ENCODE measurements around the gene FAM167B.

DNA sequence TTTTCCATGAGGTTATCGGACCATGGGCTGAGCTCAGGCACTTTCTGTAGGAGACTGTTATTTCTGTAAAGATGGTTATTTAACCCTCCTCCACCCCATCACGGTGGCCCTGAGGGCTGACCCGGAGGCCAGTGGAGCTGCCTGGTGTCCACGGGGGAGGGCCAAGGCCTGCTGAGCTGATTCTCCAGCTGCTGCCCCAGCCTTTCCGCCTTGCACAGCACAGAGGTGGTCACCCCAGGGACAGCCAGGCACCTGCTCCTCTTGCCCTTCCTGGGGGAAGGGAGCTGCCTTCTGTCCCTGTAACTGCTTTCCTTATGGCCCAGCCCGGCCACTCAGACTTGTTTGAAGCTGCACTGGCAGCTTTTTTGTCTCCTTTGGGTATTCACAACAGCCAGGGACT, 49.2 kb upstream of the FAM167B start:
- TF ChIP-seq TAF1 (IDR thresholded peaks at IDR 0.05; ENCODE audit: borderline replicate concordance, insufficient read depth, low read length) (no peak), POLR2AphosphoS5 (IDR thresholded peaks at IDR 0.05; ENCODE audit: low read depth, low read length) (no peak), SIN3A (IDR thresholded peaks at IDR 0.05; ENCODE audit: borderline replicate concordance, insufficient read depth, low read length) (no peak), FOXP2 (optimal IDR thresholded peaks at IDR 0.05; ENCODE audit: borderline replicate concordance, extremely low read depth, extremely low read length, insufficient read depth) (no peak)
- TF ChIP-seq, protein P1, sequence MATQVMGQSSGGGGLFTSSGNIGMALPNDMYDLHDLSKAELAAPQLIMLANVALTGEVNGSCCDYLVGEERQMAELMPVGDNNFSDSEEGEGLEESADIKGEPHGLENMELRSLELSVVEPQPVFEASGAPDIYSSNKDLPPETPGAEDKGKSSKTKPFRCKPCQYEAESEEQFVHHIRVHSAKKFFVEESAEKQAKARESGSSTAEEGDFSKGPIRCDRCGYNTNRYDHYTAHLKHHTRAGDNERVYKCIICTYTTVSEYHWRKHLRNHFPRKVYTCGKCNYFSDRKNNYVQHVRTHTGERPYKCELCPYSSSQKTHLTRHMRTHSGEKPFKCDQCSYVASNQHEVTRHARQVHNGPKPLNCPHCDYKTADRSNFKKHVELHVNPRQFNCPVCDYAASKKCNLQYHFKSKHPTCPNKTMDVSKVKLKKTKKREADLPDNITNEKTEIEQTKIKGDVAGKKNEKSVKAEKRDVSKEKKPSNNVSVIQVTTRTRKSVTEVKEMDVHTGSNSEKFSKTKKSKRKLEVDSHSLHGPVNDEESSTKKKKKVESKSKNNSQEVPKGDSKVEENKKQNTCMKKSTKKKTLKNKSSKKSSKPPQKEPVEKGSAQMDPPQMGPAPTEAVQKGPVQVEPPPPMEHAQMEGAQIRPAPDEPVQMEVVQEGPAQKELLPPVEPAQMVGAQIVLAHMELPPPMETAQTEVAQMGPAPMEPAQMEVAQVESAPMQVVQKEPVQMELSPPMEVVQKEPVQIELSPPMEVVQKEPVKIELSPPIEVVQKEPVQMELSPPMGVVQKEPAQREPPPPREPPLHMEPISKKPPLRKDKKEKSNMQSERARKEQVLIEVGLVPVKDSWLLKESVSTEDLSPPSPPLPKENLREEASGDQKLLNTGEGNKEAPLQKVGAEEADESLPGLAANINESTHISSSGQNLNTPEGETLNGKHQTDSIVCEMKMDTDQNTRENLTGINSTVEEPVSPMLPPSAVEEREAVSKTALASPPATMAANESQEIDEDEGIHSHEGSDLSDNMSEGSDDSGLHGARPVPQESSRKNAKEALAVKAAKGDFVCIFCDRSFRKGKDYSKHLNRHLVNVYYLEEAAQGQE (IDR thresholded peaks at IDR 0.05; ENCODE audit: insufficient read depth in 1 of 2, low read depth in 2 of 2, low read length in 2 of 2), result no peak

Data from PFSK-1 (cell line).